Measurements from ENCODE around the gene ENSA. TPM values are rescaled to one million over a fixed set of nuclear protein-coding genes. Genes with fewer than 3 reads are reported as not detected.

Gene ENSA
- total RNA-seq, 1 experiment from 2014 or later: 448 TPM

Other genes starting within 250 kb of the ENSA start
- 65.3 and 76.9 TPM in 2 replicates for gene TARS2, start 142.2 kb downstream of the ENSA start, total RNA-seq (2014; rRNA removed; shearing (Covaris generic))
- 1.9 and 3.6 TPM in 2 replicates for gene ECM1, start 121.5 kb downstream of the ENSA start, total RNA-seq (2014; rRNA removed; shearing (Covaris generic))
- gene FALEC, start 113.9 kb downstream of the ENSA start, total RNA-seq (2014; rRNA removed; shearing (Covaris generic)): 1.7 and 2.6 TPM in 2 replicates
- 4.2 and 8.1 TPM in 2 replicates for gene ADAMTSL4, start 80.2 kb downstream of the ENSA start, total RNA-seq (2014; rRNA removed; shearing (Covaris generic))
- 165 and 234 TPM in 2 replicates for gene MCL1, start 50.0 kb downstream of the ENSA start, total RNA-seq (2014; rRNA removed; shearing (Covaris generic))
- 24.0 and 33.5 TPM in 2 replicates for gene GOLPH3L, start 67.5 kb upstream of the ENSA start, total RNA-seq (2014; rRNA removed; shearing (Covaris generic))
- 0.59 TPM in 1 of 2 replicates, not detected in the other for gene HORMAD1, start 91.3 kb upstream of the ENSA start, total RNA-seq (2014; rRNA removed; shearing (Covaris generic))
- not detected in 2 replicates for gene CTSS, start 136.2 kb upstream of the ENSA start, total RNA-seq (2014; rRNA removed; shearing (Covaris generic))
- 170 and 277 TPM in 2 replicates for gene CTSK, start 178.6 kb upstream of the ENSA start, total RNA-seq (2014; rRNA removed; shearing (Covaris generic))
- 38.6 and 53.4 TPM in 2 replicates for gene ARNT, start 247.0 kb upstream of the ENSA start, total RNA-seq (2014; rRNA removed; shearing (Covaris generic))